NT2/D1 (cell line): Measurements from ENCODE around the gene MEX3A.

ENCODE experiments used
- SUZ12 ChIP-seq: IDR thresholded peaks from 2 replicates; pipeline ENCODE4 v1.6.1; 2011; ENCODE audit not compliant: insufficient read length, insufficient read depth; ENCODE audit errors: extremely low read depth
- YY1 ChIP-seq: IDR thresholded peaks from 2 replicates; pipeline ENCODE4 v1.6.1; 2011; ENCODE audit not compliant: insufficient read length, insufficient read depth
- ZNF274 ChIP-seq: IDR thresholded peaks from 2 replicates; pipeline ENCODE4 v1.6.1; 2011; ENCODE audit warnings: mild to moderate bottlenecking, low read depth, low read length

GRCh38 chr1:156065871-156066270 lies 16.4 kb downstream of the MEX3A start:
- TF ChIP-seq YY1, result no peak
- no peak for TF ChIP-seq ZNF274
- TF ChIP-seq SUZ12, result no peak
